BLaER1 (cell line): ENCODE results near the gene SUCLG1.
A peak's percentile ranks its signal among the peaks of the same experiment; 100 is the strongest.
"Not testable (repeated sequence)": the region's sequence is repeated elsewhere in the genome, so short reads cannot be mapped to it uniquely, and the experiment has no call there.

Source experiments
- H3K27ac ChIP-seq: shearing (Covaris generic); formaldehyde crosslinking; 2 replicates; pipeline ENCODE4 v1.8.1; 2022
- H3K27me3 ChIP-seq: shearing (Covaris generic); formaldehyde crosslinking; 2 replicates; pipeline ENCODE4 v1.8.1; 2022
- H3K36me3 ChIP-seq: shearing (Covaris generic); formaldehyde crosslinking; 2 replicates; pipeline ENCODE4 v1.8.1; 2022
- H3K4me1 ChIP-seq: shearing (Covaris generic); formaldehyde crosslinking; 2 replicates; pipeline ENCODE4 v1.8.1; 2022
- H3K4me2 ChIP-seq: shearing (Covaris generic); formaldehyde crosslinking; 2 replicates; pipeline ENCODE4 v1.8.1; 2022
- H3K4me3 ChIP-seq: shearing (Covaris generic); formaldehyde crosslinking; 2 replicates; pipeline ENCODE4 v1.8.1; 2022
- H3K9ac ChIP-seq: shearing (Covaris generic); formaldehyde crosslinking; 2 replicates; pipeline ENCODE4 v1.8.1; 2022
- H3K9me3 ChIP-seq: shearing (Covaris generic); formaldehyde crosslinking; 2 replicates; pipeline ENCODE4 v1.8.1; 2022
- H4K20me1 ChIP-seq: shearing (Covaris generic); formaldehyde crosslinking; 2 replicates; pipeline ENCODE4 v1.8.1; 2022
- Cebpa-rat ChIP-seq: shearing (Covaris generic); IDR thresholded peaks from 2 replicates; pipeline ENCODE4 v1.8.1; 2022

Gene SUCLG1

DNA sequence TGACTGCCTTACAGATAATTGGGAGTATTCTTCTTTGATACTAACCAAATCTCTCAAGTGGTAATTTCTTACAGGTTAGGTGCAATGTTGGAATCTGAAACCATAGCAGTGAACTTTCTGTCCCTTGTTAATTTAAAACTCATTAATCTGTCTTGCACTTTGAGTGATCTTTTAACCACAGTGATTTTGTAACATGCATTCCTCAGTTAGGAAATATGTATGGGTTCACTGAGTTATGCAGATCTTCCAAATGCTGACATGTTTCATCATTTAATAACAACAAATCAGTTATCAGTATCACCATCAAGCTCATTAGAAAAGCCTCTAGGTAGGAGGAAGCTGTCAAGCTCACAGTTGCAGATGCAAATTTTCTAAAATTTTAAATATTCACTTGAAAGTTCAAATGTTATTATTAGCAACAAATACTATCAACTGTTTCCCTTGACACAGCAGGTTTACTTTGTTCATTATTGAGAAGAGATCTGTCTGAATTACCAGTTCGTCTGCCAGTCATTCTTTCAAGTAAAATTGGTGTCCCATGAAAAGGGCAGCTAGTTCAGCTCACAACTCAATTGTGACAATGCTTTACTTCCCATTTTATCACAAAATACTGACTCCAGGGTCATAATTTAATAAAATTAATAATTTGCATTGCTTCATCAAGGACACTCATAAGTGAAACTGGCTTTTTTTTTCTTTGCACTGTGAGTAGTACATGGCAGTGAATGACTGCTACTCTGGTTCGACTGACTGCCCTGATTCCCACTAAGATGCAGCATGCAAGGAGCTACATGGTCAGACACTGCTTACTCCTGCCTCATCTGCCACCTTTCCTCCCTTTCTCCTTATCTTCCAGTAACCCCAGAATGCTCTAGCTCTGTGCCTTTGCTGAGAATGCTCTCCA is 31.6 kb downstream of the SUCLG1 start:
- H3K4me2 ChIP-seq: no peak overlapping the region
- H3K36me3 ChIP-seq: peaks cover 59% of the 10 kb centered on the region
- H3K4me1 ChIP-seq: no peaks in the 10 kb centered on the region
- no peaks in the 10 kb centered on the region for H3K27me3 ChIP-seq
- no peak overlapping the region for H3K9ac ChIP-seq
- no peak overlapping the region for H3K27ac ChIP-seq
- TF ChIP-seq Cebpa-rat: no peak
- H3K9me3 ChIP-seq: no peaks in the 10 kb centered on the region
- no peaks in the 10 kb centered on the region for H4K20me1 ChIP-seq
- H3K4me3 ChIP-seq: no peak overlapping the region

GRCh38 chr2:84425310-84425709 is 33.8 kb downstream of the SUCLG1 start:
- no peak overlapping the region for H3K4me2 ChIP-seq
- H3K4me3 ChIP-seq: no peak overlapping the region
- TF ChIP-seq Cebpa-rat: no peak
- no peak overlapping the region for H3K27ac ChIP-seq
- no peaks in the 10 kb centered on the region for H3K27me3 ChIP-seq
- no peaks in the 10 kb centered on the region for H4K20me1 ChIP-seq
- no peaks in the 10 kb centered on the region for H3K4me1 ChIP-seq
- no peak overlapping the region for H3K9ac ChIP-seq
- no peaks in the 10 kb centered on the region for H3K9me3 ChIP-seq
- peaks cover 46% of the 10 kb centered on the region for H3K36me3 ChIP-seq

- H3K36me3 ChIP-seq: peaks cover 35% of the 10 kb centered on the region
- no peaks in the 10 kb centered on the region for H3K4me1 ChIP-seq
- H3K4me2 ChIP-seq: no peak overlapping the region
- no peaks in the 10 kb centered on the region for H3K27me3 ChIP-seq
- no peaks in the 10 kb centered on the region for H3K9me3 ChIP-seq
- TF ChIP-seq Cebpa-rat: no peak
- no peak overlapping the region for H3K27ac ChIP-seq
- no peaks in the 10 kb centered on the region for H4K20me1 ChIP-seq
- H3K4me3 ChIP-seq: no peak overlapping the region
- no peak overlapping the region for H3K9ac ChIP-seq
These were observed 34.9 kb downstream of the SUCLG1 start for GRCh38 chr2:84424152-84424551.

- H4K20me1 ChIP-seq: no peaks in the 10 kb centered on the region
- no peak for TF ChIP-seq Cebpa-rat
- H3K9me3 ChIP-seq: no peaks in the 10 kb centered on the region
These were observed 37.3 kb downstream of the SUCLG1 start for GRCh38 chr2:84421791-84422190.

DNA sequence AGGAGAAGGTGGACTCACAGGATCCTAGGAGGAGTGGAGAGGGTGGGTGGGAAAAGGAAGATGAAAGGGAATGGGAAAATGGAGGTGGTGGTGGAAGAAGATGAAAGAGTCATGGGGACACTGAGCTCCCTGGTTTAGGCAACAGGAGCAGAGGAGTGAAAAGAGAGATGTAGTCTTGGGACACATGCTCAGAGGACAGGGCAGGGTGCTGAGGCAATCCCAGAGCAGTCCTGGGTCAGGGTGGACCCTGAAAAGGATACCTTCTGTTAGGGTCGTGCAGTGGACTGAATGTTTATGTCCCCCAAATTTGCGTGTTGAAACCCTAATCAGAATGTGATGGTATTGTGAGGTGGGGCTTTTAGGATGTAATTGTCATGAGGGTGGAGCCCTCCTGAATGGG is 37.9 kb downstream of the SUCLG1 start:
- H4K20me1 ChIP-seq: no peaks in the 10 kb centered on the region
- peaks cover 28% of the 10 kb centered on the region for H3K36me3 ChIP-seq
- TF ChIP-seq Cebpa-rat: no peak
- H3K4me2 ChIP-seq: no peak overlapping the region
- H3K4me3 ChIP-seq: no peak overlapping the region
- no peaks in the 10 kb centered on the region for H3K4me1 ChIP-seq
- no peaks in the 10 kb centered on the region for H3K9me3 ChIP-seq
- H3K9ac ChIP-seq: no peak overlapping the region
- H3K27me3 ChIP-seq: no peaks in the 10 kb centered on the region
- H3K27ac ChIP-seq: no peak overlapping the region

More at GRCh38 chr2:84421791-84422190, 37.3 kb downstream of the SUCLG1 start:
- Histone ChIP-seq H3K27ac (no peak overlapping the region), H3K36me3 (peaks cover 28% of the 10 kb centered on the region), H3K27me3 (no peaks in the 10 kb centered on the region), H3K4me2 (no peak overlapping the region), H3K4me1 (no peaks in the 10 kb centered on the region), H3K9ac (no peak overlapping the region), H3K4me3 (no peak overlapping the region)

DNA sequence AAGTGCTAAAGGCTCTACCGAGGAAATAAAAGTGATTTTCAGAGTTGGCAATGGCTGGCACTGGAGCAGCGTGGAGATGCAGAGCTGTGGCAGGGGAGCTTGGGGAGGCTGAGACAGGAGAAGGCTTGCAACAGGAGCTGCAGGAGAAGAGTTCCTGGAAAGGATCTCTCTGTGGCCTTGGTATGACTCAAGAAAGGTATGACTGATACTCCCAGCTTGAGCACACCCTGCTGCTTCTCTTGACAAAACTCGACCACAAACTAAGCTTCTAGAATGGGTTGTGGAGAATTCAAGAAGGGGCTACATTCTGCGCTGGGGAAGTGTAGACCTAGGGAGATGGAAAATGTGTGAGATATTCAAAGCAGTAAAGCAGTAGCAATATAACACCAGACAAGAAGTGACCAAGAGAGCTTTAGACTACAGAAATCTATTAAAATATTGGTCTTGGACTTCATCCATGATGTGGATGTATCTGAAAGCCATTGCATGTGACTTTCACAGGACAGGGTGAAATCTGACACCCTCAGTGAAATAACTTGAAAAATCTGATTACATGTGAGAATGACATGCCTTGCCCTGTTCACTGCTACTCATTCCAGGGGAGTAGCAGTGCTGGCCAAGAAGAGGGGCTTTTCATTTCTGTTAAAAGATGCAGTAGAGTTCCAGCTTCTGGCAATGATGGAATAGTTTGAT is 41.5 kb downstream of the SUCLG1 start:
- no peak overlapping the region for H3K27ac ChIP-seq
- no peaks in the 10 kb centered on the region for H3K9me3 ChIP-seq
- no peak for TF ChIP-seq Cebpa-rat
- no peak overlapping the region for H3K4me3 ChIP-seq
- no peaks in the 10 kb centered on the region for H4K20me1 ChIP-seq
- H3K4me2 ChIP-seq: no peak overlapping the region
- no peak overlapping the region for H3K9ac ChIP-seq
- H3K36me3 ChIP-seq: peaks cover 9% of the 10 kb centered on the region
- no peaks in the 10 kb centered on the region for H3K4me1 ChIP-seq
- no peaks in the 10 kb centered on the region for H3K27me3 ChIP-seq

DNA sequence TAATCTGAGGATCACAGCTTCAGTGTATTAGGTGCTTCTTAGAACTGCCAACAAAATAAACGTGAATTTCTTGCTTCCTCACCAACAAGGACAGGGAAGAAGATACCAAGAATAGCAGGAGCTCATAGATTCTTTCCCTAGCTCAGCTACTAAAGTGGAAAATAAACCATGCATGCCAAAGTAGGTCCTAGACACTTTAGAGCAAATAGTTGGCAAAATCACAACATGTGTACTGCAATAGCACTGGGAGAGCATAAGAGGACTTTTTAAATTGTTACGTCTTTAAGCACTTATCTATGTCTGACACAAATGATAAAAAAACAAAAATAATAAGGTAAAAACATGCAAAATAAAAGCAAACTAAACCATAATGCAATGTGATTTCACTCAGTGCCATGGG is 49.5 kb downstream of the SUCLG1 start:
- H3K9ac ChIP-seq: no peak overlapping the region
- H3K36me3 ChIP-seq: no peaks in the 10 kb centered on the region
- no peak overlapping the region for H3K4me2 ChIP-seq
- H3K27me3 ChIP-seq: no peaks in the 10 kb centered on the region
- H3K4me1 ChIP-seq: no peaks in the 10 kb centered on the region
- no peak overlapping the region for H3K27ac ChIP-seq
- no peak overlapping the region for H3K4me3 ChIP-seq
- TF ChIP-seq Cebpa-rat: no peak
- H3K9me3 ChIP-seq: no peaks in the 10 kb centered on the region; the same call in 1 of the 2 replicates
- H4K20me1 ChIP-seq: no peaks in the 10 kb centered on the region

- not testable (repeated sequence) for H3K9ac ChIP-seq, H3K27ac ChIP-seq, H3K4me1 ChIP-seq, H3K27me3 ChIP-seq, H4K20me1 ChIP-seq, H3K4me2 ChIP-seq, H3K36me3 ChIP-seq, H3K9me3 ChIP-seq, H3K4me3 ChIP-seq
These were observed 57.0 kb downstream of the SUCLG1 start for GRCh38 chr2:84402111-84402510.

DNA sequence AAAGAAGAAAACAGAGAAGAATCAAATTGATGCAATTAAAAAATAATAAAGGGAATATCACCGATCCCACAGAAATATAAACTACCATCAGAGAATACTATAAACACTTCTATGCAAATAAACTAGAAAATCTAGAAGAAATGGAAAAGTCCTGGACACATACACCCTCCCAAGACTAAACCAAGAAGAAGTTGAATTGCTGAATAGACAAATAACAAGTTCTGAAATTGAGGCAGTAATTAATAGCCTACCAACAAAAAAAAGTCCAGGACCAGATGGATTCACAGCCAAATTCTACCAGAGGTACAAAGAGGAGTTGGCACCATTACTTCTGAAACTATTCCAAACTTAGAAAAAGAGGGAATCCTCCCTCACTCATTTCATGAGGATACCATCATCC is 59.2 kb downstream of the SUCLG1 start:
- H3K9me3 ChIP-seq, H3K27me3 ChIP-seq, H3K4me3 ChIP-seq, H3K27ac ChIP-seq, H3K9ac ChIP-seq, H4K20me1 ChIP-seq, H3K36me3 ChIP-seq, H3K4me2 ChIP-seq: not testable (repeated sequence)
- peaks cover 11% of the 10 kb centered on the region for H3K4me1 ChIP-seq

DNA sequence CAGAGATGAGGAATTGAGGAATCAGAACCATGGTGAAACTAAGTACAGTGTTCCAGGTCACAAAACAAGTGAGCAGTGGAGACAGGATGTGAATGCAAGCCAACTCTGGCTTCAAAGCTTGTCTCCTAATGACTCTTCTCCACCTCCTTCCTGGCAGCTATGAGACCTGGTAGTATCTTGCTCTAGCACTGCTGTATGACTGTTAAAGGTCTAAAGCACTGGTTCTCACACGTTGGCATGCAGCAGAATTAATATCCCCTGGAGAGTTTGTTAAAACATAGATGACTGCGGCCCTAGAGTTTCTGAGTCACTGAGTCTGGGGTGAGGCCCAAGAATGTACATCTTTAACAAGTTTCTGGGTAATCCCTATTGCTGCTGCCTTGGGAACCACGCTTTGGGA is 63.3 kb downstream of the SUCLG1 start:
- Histone ChIP-seq H3K27me3 (no peaks in the 10 kb centered on the region), H3K9me3 (peaks cover 12% of the 10 kb centered on the region; the same call in 1 of the 2 replicates), H3K4me3 (no peak overlapping the region), H3K9ac (no peak overlapping the region), H3K36me3 (no peaks in the 10 kb centered on the region), H3K4me2 (peak overlapping the region; percentile 35), H3K27ac (no peak overlapping the region), H4K20me1 (no peaks in the 10 kb centered on the region), H3K4me1 (peaks cover 11% of the 10 kb centered on the region)
- no peak for TF ChIP-seq Cebpa-rat
